Measurements from ENCODE around the gene ARMC8.

ARMC8 gene

GRCh38 chr3:138199851-138200250, 12.8 kb downstream of the ARMC8 start:
- DNase-seq, result no peak

DNA sequence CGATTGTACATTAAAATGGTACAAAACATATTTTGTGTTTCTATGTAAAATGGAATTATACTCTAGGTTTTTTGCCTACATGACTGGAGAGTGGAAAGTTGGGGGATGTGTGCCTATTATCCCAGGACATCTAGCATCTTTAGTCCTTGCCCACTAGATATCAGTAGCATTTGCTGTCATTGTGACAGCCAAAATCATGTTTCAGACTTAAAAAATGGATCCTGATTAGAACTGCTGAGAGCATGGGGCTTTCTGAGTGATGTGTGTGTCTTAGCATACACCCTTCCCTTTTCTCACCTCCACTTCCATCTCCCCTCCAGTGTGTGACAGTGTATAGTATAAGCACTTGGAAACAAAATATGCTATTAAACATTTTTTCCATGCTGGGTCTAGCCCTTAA, 13.3 kb downstream of the ARMC8 start:
- DNase-seq, result no peak

DNA sequence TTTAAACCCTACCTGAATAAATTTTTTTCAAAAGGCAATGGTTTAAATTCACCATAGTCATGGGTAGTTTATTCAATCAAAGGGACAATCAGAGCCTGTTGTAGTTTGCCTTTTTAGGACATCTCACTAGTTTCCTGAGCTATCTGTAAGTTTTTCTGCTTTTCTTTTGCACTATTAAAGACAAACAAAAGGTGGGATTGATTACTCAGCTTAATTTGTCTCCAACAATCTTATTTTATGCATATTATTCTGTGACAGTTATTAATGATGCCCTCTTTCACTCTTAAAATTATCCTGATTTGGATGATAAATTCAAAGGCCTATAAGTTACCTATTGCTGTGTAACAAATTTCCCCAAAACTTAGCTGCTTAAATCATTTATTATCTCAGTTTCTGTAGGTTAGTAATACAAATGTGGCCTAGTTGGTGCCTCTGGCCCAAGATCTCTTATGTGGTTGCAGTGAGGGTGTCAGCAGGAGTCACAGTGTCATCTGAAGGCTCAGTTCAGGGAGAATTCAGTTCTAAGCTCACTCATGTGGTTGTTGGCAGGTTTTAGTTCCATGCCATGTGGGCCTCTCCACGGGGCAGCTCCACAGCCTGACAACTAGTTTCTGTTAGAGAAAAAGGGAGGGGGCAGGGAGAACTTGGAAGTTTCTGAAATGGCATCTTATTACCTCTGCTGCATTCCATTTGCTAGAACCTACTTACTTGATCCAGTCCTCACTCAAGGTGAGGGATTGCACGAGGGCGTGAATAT, 16.0 kb downstream of the ARMC8 start:
- no peak for DNase-seq

GRCh38 chr3:138203938-138204337, 16.8 kb downstream of the ARMC8 start:
- DNase-seq, result no peak

- no peak for DNase-seq
These were observed 18.4 kb downstream of the ARMC8 start for GRCh38 chr3:138205527-138205926.

DNA sequence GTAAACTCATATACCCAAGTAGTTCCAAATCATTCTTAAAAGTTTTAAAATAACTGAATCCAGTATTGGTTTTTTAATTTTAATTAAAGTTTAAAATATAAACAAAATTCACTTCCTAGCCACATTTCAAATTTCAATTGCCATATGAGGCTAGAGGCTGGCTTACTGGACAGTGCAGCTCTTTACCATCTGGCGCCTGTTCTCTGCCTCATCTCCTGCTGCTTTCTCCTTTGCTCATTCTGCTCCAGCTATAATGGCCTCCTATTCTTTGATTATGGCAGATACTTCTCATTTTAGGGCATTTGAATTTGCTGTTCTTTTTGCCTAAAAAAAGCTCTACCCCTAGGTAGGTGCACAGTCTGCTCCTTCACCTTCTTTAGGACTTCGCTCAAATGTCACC, 19.1 kb downstream of the ARMC8 start:
- DNase-seq, result no peak

DNA sequence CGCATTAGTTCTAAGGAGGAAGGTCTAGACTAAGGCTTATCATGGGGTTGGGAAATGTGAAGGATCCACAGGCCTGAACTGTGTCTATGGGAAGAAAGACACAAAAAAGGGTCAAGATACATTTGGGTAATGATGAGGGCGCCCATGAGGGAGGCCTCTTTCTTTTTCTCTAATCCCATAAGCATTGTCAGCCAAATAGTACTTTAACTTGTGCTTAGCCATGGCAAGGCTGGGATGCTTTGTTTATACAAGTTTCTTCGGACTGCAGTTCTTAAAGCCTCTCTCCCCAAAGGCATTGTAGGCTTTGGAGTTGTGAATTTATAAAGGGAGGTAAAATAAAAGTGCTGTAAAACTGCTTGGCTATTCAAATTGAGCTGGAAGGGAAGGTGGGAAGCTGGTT, 23.4 kb downstream of the ARMC8 start:
- DNase-seq, result no peak

DNA sequence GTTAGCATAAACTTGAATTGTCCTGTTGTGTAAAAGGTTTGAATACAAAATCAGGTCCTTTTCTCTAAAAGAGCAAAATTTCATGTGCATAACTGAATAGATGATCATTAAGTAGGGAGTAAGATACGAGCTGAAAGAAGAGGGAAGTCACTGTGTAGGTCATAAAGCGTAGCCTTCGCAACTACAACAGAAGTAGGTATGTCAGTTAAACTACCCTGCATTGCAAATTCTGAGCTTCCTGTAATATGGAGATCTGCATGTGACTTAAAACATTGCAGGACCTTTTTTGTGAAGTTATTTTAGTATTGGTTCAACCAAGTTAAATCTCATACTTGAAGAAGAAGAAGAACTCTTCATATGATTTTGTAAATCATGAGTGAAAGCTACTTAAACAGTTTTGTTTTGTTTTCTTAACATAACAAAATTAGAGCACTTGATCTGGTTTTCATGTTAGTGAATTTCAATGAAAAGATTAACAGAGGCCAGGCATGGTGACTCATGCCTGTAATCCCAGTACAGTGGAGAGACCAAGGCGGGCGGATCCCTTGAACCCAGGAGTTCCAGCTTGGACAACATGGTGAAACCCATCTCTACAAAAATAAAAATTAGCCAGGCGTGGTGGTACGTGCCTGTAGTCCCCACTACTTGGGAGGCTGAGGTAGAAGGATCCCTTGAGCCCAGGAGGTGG, 26.4 kb downstream of the ARMC8 start:
- no peak for DNase-seq

- DNase-seq, result no peak
These were observed 32.2 kb downstream of the ARMC8 start for GRCh38 chr3:138219255-138219654.

GRCh38 chr3:138220242-138220641, 33.1 kb downstream of the ARMC8 start:
- DNase-seq, result no peak

- DNase-seq, result no peak
These were observed 33.7 kb downstream of the ARMC8 start for GRCh38 chr3:138220788-138221187.

DNA sequence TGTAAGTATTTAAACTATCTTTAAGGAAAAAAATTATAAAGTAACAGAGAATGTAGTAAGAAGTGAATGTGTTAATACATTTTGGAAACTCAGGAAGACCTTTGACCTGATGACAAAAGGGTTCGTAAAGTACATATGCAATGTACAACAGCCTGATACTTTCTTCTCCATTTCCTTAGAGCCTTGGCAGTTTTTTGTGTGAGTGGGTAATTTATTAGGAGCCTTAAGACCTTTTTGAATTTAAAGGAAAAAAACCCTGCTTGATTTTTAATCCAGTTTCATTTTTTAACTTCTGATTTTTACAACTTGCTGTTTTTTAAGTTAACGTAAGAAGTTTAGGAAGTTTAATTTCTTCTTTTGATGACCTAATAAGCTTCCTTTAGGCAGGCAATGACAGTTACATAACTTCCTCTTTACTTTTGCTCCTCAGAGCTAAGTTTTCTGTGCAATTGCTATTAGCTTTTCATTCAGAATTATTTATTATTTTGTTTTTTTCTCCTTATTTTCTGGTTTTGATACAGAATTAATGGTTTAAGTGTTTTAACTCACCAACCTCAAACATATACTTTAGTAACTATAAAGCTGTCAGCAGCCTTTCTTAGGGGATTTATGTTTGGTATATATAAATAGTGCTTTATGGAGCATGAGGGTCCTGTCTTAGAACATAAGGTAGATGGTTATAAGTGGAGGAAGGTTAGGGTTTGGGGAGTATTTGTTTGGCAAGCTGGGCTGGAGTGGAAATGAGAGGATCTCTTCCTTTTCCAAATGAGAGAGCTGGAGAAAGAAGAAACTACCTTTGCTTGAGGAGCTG, 35.2 kb downstream of the ARMC8 start:
- DNase-seq, result no peak

DNA sequence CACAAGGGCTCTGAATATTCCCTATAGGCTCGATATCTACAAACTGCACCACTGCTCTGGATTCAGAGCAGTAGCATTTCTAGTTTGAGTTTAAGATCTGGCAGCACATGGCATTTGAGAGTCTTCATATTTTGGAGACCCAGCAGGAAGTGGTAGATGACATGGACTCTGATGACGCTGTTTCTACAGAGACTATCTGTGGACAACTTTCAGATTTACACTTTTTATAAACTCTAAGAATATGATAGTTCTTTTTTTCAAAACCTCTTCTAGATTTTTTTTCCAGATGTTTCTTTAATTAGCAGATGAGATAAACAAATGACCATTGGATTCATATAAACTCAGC, 35.8 kb downstream of the ARMC8 start:
- DNase-seq, result no peak

- DNase-seq, result no peak
These were observed 40.5 kb downstream of the ARMC8 start for GRCh38 chr3:138227650-138228049.

DNA sequence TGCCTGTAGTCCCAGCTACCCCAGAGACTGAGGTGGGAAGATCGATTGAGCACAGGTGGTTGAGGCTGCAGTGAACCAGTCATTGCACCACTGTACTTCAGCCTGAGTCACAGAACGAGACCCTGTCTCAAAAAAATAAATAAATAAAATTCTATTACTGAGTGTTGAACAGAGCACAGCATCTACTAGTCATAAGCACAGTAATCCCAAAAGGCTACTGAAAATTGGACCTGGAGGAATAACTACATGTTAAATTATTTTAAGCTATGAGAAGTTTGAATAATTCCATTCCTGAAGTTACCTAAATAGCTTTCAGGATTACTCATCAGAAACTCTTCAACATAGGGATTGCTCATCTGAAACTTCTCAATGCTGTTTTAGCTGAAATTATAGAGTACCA, 43.4 kb downstream of the ARMC8 start:
- no peak for DNase-seq

- no peak for DNase-seq
These were observed 45.7 kb downstream of the ARMC8 start for GRCh38 chr3:138232705-138233364.

DNA sequence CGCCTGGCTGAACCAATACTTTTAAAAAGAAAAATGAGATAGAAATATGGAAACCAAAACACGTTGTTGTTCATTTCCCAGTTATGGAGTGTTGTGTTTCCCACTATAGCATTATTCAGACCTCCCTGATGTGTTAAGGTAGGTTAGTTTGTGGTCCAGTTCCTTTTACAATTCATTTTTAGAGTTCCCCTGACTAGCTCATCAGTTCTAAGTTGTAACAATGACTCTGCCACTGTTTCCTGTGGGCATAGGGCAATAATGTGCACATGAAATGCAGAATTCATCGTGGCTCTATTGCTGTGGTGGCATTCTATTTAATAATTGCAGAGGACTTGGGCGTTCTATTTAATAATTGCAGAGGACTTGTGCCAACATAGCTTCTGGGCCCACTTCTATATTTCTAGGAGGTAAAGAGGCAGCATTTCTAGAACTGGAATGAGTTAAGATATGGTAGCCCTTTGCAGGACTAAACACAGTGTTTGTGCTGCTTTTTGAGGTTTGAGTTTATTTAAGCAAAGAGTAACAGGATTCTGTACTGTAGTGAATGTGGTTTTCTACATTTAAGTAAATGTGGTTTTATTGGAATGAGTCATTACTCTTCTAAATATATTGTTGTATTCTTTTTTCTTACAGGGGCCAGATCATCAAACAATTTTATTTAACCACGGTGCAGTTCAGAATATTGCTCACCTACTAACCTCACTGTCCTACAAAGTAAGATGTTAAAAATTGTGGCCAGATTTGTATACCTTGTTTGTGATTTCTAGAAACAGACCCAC, 47.5 kb downstream of the ARMC8 start:
- no peak for DNase-seq

DNA sequence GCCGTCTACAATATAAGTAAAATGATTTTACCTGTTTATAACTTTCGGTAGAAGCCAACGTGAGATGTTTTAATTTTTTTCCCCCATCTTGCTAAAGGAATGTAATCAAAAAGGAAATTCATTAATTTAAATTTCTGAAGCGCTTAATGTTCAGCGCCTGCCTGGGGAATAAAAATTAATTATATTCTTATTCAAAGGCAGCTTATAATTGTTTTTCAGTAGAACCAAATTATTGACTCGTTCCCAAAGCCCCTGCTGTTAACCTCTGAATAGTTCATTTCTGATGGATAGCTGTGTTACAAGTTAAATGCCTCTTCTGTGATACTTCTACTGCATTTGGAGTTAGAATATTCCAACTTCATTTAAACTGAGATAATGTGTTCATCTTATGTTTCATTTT, 51.6 kb downstream of the ARMC8 start:
- no peak for DNase-seq

DNA sequence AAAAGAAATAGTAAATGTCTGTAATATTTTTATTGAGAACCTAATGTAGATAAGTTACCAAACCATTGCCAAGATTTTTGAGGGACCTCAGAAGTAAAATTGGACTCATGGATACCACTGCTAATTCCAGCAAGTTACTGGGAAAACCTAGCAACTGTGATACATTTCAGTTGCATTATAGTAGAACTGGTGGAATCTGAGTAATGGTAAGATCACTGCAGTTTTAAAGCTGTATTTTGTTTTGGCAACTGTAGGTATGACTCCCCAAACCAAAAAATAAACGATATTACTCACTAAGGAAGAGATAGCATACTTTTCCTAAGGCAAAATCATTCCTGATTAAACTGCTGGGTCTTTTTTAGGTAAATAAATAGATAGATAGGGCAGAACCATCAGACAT, 54.0 kb downstream of the ARMC8 start:
- DNase-seq, result no peak

DNA sequence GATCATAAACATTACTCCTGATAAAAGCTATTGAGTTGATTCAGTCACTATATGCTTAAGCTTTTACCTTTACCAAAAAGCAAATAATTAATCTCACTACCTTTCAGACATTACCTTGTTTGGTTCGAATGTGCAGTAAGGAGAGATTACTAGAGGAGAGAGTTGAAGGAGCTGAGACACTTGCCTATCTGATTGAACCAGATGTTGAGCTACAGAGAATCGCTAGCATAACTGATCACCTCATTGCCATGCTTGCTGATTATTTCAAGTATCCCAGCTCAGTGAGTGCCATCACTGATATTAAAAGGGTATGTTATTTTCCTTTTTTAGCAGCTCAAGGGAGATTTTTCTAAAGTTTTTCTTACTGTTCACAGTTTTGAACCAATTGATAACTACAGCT, 54.6 kb downstream of the ARMC8 start:
- DNase-seq, result no peak

- no peak for DNase-seq
These were observed 55.4 kb downstream of the ARMC8 start for GRCh38 chr3:138242466-138242865.

DNA sequence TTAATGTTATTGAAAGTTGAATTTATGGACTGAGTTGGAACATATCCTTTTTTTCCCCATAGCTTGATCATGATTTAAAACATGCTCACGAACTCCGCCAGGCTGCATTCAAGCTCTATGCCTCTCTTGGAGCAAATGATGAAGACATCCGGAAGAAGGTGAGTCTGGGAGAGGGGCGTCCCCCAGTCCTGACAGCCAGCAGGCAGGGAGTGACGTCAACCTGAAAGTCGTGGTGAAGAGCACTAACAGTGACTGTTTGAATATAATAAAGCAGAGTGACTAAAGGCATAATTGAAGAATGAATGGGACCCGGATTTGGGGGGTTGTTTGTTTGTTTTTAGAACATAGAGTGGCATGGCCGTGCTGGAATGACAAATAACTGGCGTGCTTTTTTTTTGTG, 57.9 kb downstream of the ARMC8 start:
- DNase-seq, result no peak

- DNase-seq, result no peak
These were observed 62.5 kb downstream of the ARMC8 start for GRCh38 chr3:138249636-138250035.

All from left hindlimb (tissue), 1 donor.